Body of pancreas (tissue), 4 donors: Measurements from ENCODE around the gene COL8A1.
A peak's percentile ranks its signal among the peaks of the same experiment; 100 is the strongest.

ENCODE experiments used
- CTCF ChIP-seq, 7 experiments: fragments of 450-650 bp in 4 of 7; fragments of 200-600 bp in 3 of 7; sonication (generic) in 3 of 7; IDR thresholded peaks; one replicate each; pipeline ENCODE4 v1.5.1; 2016 to 2019; ENCODE audit warnings: antibody characterized with exemption in 7 of 7
- POLR2A ChIP-seq, 3 donors: fragments of 450-650 bp; IDR thresholded peaks; one replicate each; pipeline ENCODE4 v1.6.1; 2016; ENCODE audit warnings: antibody characterized with exemption in 3 of 3, mild to moderate bottlenecking in 2 of 3

- TF ChIP-seq CTCF (IDR thresholded peaks at IDR 0.05) (peak in 4 of 7 experiments; percentile 23 to 49 (median 40)), POLR2A (IDR thresholded peaks at IDR 0.05) (peak; percentile 51 to 80 (median 78))
These were observed 179.2 kb downstream of the COL8A1 start, which contains the start of gene CMSS1 for GRCh38 chr3:99817437-99818240.
